ENCODE data around the gene DMRT1. TPM values are rescaled to one million over a fixed set of nuclear protein-coding genes. Genes with fewer than 3 reads are reported as not detected.

The DMRT1 gene
- total RNA-seq, 1 donor = not detected

DNA sequence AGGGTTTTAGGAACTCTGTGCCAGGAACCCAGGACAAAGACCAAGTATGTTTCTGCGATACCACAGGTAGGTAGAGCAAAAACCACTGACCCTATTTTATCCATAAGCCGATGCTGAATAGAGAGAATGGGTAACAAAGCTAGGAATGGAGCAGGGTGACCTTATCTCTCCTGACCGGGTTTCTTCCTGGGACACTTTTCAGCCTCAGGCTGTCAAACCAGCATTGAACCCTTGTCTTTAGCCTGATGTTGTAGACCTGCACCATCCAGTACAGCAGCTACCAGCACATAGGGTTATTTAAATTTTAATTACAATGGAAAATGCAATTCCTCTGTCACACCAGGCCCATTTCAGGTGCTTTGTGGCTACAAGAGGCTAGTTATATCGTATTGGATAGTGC lies 91.9 kb downstream of the DMRT1 start:
- DNase-seq (ENCODE audit: low read depth) = no peak
- no peak overlapping the region for H3K4me3 ChIP-seq (ENCODE audit: low read depth, low read length)

DNA sequence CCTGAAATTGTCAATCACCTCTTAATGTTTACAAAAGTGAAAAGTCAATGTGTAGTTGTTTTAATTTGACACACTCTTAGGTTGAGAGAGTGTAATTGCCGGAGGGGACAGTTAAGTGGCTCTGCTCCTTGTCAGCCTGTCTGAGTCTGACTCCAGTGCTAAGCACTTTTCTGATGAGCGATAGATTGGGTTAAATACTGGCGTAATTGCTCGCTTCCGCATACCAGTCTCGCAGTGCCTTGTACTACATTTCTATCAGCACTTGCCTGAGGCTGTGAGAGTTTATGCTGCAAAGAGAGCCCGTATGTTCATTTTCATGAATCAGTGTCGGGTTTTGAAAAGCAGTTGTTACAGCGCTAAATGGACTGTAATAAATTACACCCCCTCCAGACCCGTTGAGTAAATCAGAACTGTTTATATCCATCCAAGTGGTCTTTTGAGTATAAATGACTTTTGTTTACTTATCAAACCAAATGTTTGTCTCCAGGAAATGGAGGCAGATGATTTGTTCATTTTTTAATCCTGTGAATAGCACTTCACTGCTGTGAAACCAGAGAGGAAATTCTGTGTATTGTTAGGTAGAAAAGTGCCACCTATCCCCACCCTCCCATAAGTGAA lies 94.0 kb downstream of the DMRT1 start:
- DNase-seq (ENCODE audit: low read depth) = peak; percentile 45
- TF ChIP-seq, protein P1, sequence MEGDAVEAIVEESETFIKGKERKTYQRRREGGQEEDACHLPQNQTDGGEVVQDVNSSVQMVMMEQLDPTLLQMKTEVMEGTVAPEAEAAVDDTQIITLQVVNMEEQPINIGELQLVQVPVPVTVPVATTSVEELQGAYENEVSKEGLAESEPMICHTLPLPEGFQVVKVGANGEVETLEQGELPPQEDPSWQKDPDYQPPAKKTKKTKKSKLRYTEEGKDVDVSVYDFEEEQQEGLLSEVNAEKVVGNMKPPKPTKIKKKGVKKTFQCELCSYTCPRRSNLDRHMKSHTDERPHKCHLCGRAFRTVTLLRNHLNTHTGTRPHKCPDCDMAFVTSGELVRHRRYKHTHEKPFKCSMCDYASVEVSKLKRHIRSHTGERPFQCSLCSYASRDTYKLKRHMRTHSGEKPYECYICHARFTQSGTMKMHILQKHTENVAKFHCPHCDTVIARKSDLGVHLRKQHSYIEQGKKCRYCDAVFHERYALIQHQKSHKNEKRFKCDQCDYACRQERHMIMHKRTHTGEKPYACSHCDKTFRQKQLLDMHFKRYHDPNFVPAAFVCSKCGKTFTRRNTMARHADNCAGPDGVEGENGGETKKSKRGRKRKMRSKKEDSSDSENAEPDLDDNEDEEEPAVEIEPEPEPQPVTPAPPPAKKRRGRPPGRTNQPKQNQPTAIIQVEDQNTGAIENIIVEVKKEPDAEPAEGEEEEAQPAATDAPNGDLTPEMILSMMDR (IDR thresholded peaks at IDR 0.05; ENCODE audit: insufficient read depth, low read depth, low read length) = no peak
- no peak overlapping the region for H3K4me3 ChIP-seq (ENCODE audit: low read depth, low read length)

More for the DNA sequence above, 91.9 kb downstream of the DMRT1 start:
- TF ChIP-seq, protein P1 (IDR thresholded peaks at IDR 0.05; ENCODE audit: insufficient read depth, low read depth, low read length) = no peak

DNA sequence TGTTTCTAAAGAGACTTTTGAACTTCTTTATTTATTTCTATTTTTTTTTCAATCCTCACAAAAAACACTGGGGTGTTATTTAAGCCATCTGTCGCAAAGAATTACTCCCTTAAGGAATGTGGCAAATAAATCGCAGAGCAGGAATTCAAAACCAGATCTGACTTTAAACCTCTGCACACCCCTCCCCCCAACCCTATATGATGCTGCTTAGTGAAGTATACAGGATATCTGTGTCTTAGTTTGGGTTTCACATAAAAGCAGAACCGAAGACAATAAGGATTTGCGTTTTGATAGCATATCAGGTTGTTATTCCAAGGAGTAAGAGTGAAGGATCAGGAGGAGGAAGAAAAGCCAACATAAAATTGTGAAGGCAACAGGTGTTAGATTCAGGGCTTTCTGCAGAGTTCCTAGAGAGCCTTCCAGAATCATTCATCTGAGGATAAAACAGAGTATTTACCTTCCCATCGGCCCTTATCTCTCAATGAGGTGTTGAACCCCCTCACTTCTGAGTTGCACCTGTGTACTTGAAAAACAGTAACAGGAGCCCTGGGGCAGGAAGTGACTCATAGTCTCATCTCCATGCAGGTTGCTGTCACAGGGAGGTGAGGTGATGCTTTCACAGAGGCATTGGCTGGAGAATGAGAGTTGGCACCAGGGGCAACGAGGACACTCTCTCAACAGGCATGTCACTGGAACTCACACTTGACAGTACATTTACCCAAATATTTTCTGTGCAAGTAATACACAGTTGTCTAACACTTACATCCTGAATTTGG lies 101.5 kb downstream of the DMRT1 start:
- TF ChIP-seq, protein P1 (IDR thresholded peaks at IDR 0.05; ENCODE audit: insufficient read depth, low read depth, low read length) = no peak
- H3K4me3 ChIP-seq (ENCODE audit: low read depth, low read length) = no peak overlapping the region
- no peak for DNase-seq (ENCODE audit: low read depth)

DNA sequence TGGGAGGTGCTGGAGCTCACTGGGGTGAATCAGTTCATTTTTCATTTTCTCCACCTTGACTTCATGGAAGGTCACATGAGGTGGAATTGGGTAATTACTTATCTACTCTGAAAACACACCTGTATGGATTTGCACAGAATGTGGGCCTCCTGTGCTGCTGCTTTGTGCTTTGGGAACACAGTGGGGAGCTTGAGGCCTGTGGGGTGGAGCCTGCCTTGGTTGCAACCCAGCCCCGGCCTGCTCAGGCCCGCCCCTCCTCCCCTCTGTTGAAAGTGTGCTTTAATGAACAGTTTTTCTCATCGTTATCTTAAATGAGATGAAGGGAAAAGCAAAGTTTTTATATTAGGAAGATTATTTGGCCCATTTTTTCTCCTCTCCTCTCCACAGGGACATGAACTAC lies 106.5 kb downstream of the DMRT1 start:
- no peak overlapping the region for H3K4me3 ChIP-seq (ENCODE audit: low read depth, low read length)
- TF ChIP-seq, protein P1 (IDR thresholded peaks at IDR 0.05; ENCODE audit: insufficient read depth, low read depth, low read length) = no peak
- no peak for DNase-seq (ENCODE audit: low read depth)

DNA sequence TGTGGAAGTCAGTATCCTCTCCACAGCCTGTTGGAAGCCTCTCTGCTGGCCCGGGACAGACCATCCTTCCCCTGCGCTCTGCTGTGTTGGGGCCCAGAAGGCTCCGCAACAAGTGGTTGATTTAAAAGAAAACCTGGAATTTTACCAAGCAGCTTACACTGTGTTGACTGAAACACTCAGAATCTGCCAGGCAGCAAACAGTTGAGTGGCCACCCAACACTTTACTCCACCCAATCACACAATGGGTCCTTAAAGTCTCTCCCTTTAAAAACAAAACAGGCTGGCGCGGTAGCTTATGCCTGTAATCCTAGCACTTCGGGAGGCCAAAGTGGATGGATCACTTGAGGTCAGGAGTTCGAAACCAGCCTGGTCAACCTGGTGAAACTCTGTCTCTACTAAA lies 107.0 kb downstream of the DMRT1 start:
- TF ChIP-seq, protein P1 (IDR thresholded peaks at IDR 0.05; ENCODE audit: insufficient read depth, low read depth, low read length) = no peak
- no peak overlapping the region for H3K4me3 ChIP-seq (ENCODE audit: low read depth, low read length)
- DNase-seq (ENCODE audit: low read depth) = no peak

DNA sequence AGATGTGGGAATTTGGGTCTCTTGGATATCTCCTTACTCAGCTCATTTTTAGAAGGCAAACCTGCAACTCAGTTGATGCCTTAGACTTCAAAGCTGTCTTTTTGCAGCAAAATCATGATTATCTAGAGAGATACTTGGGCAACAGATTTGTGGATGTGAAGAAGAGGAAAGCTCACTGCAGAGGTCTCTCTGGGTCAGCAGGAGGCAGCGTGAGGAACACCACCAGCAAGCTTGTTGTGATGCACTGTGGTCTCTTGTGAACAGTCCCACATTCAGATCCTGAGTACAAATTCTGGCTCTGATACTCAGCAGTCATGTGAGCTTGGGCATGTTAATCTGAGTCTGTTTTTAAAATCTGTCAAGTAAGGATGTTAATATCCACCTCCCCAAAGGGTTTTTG lies 108.6 kb downstream of the DMRT1 start:
- no peak overlapping the region for H3K4me3 ChIP-seq (ENCODE audit: low read depth, low read length)
- TF ChIP-seq, protein P1 (IDR thresholded peaks at IDR 0.05; ENCODE audit: insufficient read depth, low read depth, low read length) = no peak
- no peak for DNase-seq (ENCODE audit: low read depth)

All from fibroblast of villous mesenchyme (primary cell).